AG10803 (cell line): ENCODE measurements around the gene CCDC7.
"Not testable (repeated sequence)": the region's sequence is repeated elsewhere in the genome, so short reads cannot be mapped to it uniquely, and the experiment has no call there.

ENCODE experiments used
- DNase-seq: peaks from one replicate; pipeline ENCODE4 v3.0.0; 2010; ENCODE audit warnings: low read depth
- H3K4me3 ChIP-seq: 2 replicates; pipeline ENCODE4 v1.5.1; 2011; ENCODE audit warnings: mild to moderate bottlenecking, low read length, control low read depth
- CTCF ChIP-seq: conservative IDR thresholded peaks from 2 replicates; pipeline ENCODE4 v1.5.1; 2011; ENCODE audit warnings: mild to moderate bottlenecking, low read length, control low read depth, inconsistent platforms

The CCDC7 gene

GRCh38 chr10:32454148-32454547 is 8.2 kb downstream of the CCDC7 start:
- TF ChIP-seq CTCF = no peak
- DNase-seq = no peak
- no peak overlapping the region for H3K4me3 ChIP-seq

- H3K4me3 ChIP-seq = no peak overlapping the region
- TF ChIP-seq CTCF = no peak
- no peak for DNase-seq
Measured at GRCh38 chr10:32459051-32459698, 13.2 kb downstream of the CCDC7 start.

- TF ChIP-seq CTCF = no peak
- no peak for DNase-seq
Measured at GRCh38 chr10:32461203-32461602, 15.3 kb downstream of the CCDC7 start.

GRCh38 chr10:32471232-32471631 is 25.3 kb downstream of the CCDC7 start:
- no peak for TF ChIP-seq CTCF
- no peak overlapping the region for H3K4me3 ChIP-seq
- DNase-seq = no peak

More at GRCh38 chr10:32461203-32461602, 15.3 kb downstream of the CCDC7 start:
- H3K4me3 ChIP-seq = no peak overlapping the region

GRCh38 chr10:32477499-32477898 is 31.6 kb downstream of the CCDC7 start:
- DNase-seq = no peak
- no peak for TF ChIP-seq CTCF
- H3K4me3 ChIP-seq = no peak overlapping the region

GRCh38 chr10:32481606-32482005 is 35.7 kb downstream of the CCDC7 start:
- TF ChIP-seq CTCF = no peak
- no peak for DNase-seq
- H3K4me3 ChIP-seq = no peak overlapping the region

GRCh38 chr10:32483019-32483502 is 37.1 kb downstream of the CCDC7 start:
- H3K4me3 ChIP-seq, DNase-seq: not testable (repeated sequence)

- H3K4me3 ChIP-seq, DNase-seq: not testable (repeated sequence)
Measured at GRCh38 chr10:32488038-32488437, 42.1 kb downstream of the CCDC7 start.
